Astrocyte (in vitro differentiated cells and primary cell): ENCODE measurements around the gene GRIN2D. TPM values are rescaled to one million over a fixed set of nuclear protein-coding genes. Genes with fewer than 3 reads are reported as not detected.

Source experiments
- DNase-seq: peaks from one replicate; pipeline ENCODE4 v3.0.0-alpha.2; 2010; ENCODE audit warnings: low read depth
- FAIRE-seq: peaks from 2 replicates; lab custom pipeline; 2011; peaks lifted over from hg19 to GRCh38; lab: Jason Lieb, UNC
- H2AFZ ChIP-seq: 2 replicates; pipeline ENCODE4 v1.6.0; 2012; ENCODE audit warnings: low read depth, low read length, inconsistent platforms
- H3K27ac ChIP-seq: 2 replicates; pipeline ENCODE4 v1.5.1; 2011; ENCODE audit warnings: low read depth, low read length, inconsistent platforms
- H3K27me3 ChIP-seq: 2 replicates; pipeline ENCODE4 v1.6.0; 2011; ENCODE audit warnings: low read length, inconsistent platforms; ENCODE audit not compliant: insufficient read depth
- H3K36me3 ChIP-seq: 2 replicates; pipeline ENCODE4 v1.5.1; 2011; ENCODE audit warnings: low read length, inconsistent platforms; ENCODE audit not compliant: insufficient read depth
- H3K4me1 ChIP-seq: 2 replicates; pipeline ENCODE4 v1.5.1; 2011; ENCODE audit warnings: low read length, inconsistent platforms; ENCODE audit not compliant: insufficient read depth
- H3K4me2 ChIP-seq: 2 replicates; pipeline ENCODE4 v1.6.0; 2012; ENCODE audit warnings: low read length, inconsistent platforms
- H3K4me3 ChIP-seq: 2 replicates; pipeline ENCODE4 v1.5.1; 2011; ENCODE audit warnings: low read depth, mild to moderate bottlenecking, low read length, inconsistent platforms; ENCODE audit not compliant: insufficient read depth
- H3K79me2 ChIP-seq: 2 replicates; pipeline ENCODE4 v1.6.0; 2012; ENCODE audit warnings: mild to moderate bottlenecking, low read length, inconsistent platforms; ENCODE audit not compliant: insufficient read depth
- H3K9ac ChIP-seq: 2 replicates; pipeline ENCODE4 v1.6.0; 2012; ENCODE audit warnings: mild to moderate bottlenecking, low read length, inconsistent platforms
- H3K9me3 ChIP-seq: 2 replicates; pipeline ENCODE4 v1.5.1; 2012; ENCODE audit warnings: low read depth, mild to moderate bottlenecking, low read length, inconsistent platforms; ENCODE audit not compliant: insufficient read depth
- H4K20me1 ChIP-seq: 2 replicates; pipeline ENCODE4 v1.6.0; 2012; ENCODE audit warnings: low read length, inconsistent platforms; ENCODE audit not compliant: insufficient read depth
- H3K27ac Mint-ChIP-seq: one replicate; pipeline ENCODE4 v1.8.0; 2021; ENCODE audit warnings: mild to moderate bottlenecking, mixed read lengths; ENCODE audit not compliant: unreplicated experiment
- H3K27me3 Mint-ChIP-seq: one replicate; pipeline ENCODE4 v1.8.0; 2021; ENCODE audit warnings: low read depth, mixed read lengths; ENCODE audit not compliant: unreplicated experiment
- H3K36me3 Mint-ChIP-seq: one replicate; pipeline ENCODE4 v1.8.0; 2021; ENCODE audit warnings: low read depth, mixed read lengths; ENCODE audit not compliant: unreplicated experiment
- H3K4me1 Mint-ChIP-seq: one replicate; pipeline ENCODE4 v1.8.0; 2021; ENCODE audit warnings: low read depth, mixed read lengths; ENCODE audit not compliant: unreplicated experiment
- H3K4me3 Mint-ChIP-seq: one replicate; pipeline ENCODE4 v1.8.0; 2021; ENCODE audit warnings: mild to moderate bottlenecking, moderate library complexity, mixed read lengths; ENCODE audit not compliant: unreplicated experiment
- H3K9me3 Mint-ChIP-seq: one replicate; pipeline ENCODE4 v1.8.0; 2021; ENCODE audit warnings: mild to moderate bottlenecking, mixed read lengths; ENCODE audit not compliant: unreplicated experiment
- EZH2 ChIP-seq: IDR thresholded peaks from 2 replicates; pipeline ENCODE4 v1.6.1; 2012; ENCODE audit warnings: mild to moderate bottlenecking, low read length, inconsistent platforms; ENCODE audit not compliant: insufficient read depth
- total RNA-seq: library from RNA; stranded (reverse); gene quantifications from 2 replicates; pipeline ENCODE4 v1.2.1, GENCODE V29; 2021
- TF ChIP-seq, protein P1 (sequence below): IDR thresholded peaks from 2 replicates; pipeline ENCODE4 v1.5.1; 2011; ENCODE audit warnings: low read depth, mild to moderate bottlenecking, inconsistent platforms, low read length, moderate library complexity; ENCODE audit not compliant: insufficient read depth

The GRIN2D gene
- total RNA-seq, 1 donor from 2014 or later: 6.2 TPM

DNA sequence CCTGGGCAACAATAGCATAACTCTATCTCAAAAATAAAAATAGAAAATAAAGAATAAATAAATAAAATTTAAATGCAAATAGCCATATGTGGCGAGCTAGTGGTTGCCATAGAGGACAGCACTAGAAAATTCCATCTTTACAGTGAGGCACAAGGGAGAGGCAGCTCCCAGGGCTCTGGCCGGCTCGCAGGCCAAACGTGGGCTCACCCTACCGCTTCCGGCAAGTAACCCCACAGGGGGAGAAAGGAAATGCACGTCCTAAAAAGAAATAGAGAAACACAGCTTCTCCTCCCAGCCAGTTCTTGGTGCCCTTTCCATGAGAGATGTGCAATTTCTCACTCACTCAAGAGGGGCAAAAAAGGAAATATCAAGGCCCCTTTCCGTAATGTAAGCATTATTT lies 39.9 kb downstream of the GRIN2D start:
- FAIRE-seq: no peak
- Histone ChIP-seq H4K20me1 (no peaks in the 10 kb centered on the region), H3K9ac (no peak overlapping the region), H3K4me1 (no peaks in the 10 kb centered on the region), H3K4me2 (no peak overlapping the region), H3K4me3 (no peak overlapping the region), H3K36me3 (no peaks in the 10 kb centered on the region), H3K79me2 (no peaks in the 10 kb centered on the region), H3K27me3 (no peaks in the 10 kb centered on the region), H3K9me3 (no peaks in the 10 kb centered on the region), H3K27ac (no peak overlapping the region), H2AFZ (no peak overlapping the region)
- no peak overlapping the region for H3K4me3 Mint-ChIP-seq
- peaks cover 7% of the 10 kb centered on the region for H3K27me3 Mint-ChIP-seq
- H3K27ac Mint-ChIP-seq: no peak overlapping the region
- no peak for DNase-seq
- H3K4me1 Mint-ChIP-seq: no peaks in the 10 kb centered on the region
- peaks cover 8% of the 10 kb centered on the region for H3K36me3 Mint-ChIP-seq
- H3K9me3 Mint-ChIP-seq: no peaks in the 10 kb centered on the region
- no peak for TF ChIP-seq EZH2

DNA sequence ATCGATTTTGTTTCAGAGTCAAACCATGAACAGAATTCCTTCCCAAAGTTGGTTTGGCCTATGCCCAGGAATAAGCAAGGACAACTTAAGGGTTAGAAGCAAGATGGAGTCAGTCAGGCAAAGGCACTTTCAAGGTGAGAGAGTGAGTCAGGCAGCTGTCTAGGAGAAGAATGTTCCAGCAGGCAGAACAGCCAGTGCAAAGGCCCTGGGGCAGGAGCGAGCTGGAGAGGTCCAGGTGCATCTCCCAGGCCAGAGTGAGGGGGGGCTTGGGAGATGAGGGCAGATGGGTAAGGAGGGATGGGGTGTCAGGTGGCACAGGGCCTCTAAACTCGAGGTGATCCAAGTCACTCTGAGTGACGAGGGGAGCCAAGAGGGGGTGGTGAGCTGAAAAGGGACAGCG lies 43.1 kb downstream of the GRIN2D start:
- H3K4me2 ChIP-seq: no peak overlapping the region
- no peaks in the 10 kb centered on the region for H3K9me3 ChIP-seq
- H3K4me3 ChIP-seq: no peak overlapping the region
- H3K27me3 ChIP-seq: peaks cover 3% of the 10 kb centered on the region
- TF ChIP-seq, protein P1, sequence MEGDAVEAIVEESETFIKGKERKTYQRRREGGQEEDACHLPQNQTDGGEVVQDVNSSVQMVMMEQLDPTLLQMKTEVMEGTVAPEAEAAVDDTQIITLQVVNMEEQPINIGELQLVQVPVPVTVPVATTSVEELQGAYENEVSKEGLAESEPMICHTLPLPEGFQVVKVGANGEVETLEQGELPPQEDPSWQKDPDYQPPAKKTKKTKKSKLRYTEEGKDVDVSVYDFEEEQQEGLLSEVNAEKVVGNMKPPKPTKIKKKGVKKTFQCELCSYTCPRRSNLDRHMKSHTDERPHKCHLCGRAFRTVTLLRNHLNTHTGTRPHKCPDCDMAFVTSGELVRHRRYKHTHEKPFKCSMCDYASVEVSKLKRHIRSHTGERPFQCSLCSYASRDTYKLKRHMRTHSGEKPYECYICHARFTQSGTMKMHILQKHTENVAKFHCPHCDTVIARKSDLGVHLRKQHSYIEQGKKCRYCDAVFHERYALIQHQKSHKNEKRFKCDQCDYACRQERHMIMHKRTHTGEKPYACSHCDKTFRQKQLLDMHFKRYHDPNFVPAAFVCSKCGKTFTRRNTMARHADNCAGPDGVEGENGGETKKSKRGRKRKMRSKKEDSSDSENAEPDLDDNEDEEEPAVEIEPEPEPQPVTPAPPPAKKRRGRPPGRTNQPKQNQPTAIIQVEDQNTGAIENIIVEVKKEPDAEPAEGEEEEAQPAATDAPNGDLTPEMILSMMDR: no peak
- no peak for TF ChIP-seq EZH2
- no peaks in the 10 kb centered on the region for H3K4me1 Mint-ChIP-seq
- no peaks in the 10 kb centered on the region for H3K79me2 ChIP-seq
- H3K36me3 Mint-ChIP-seq: peaks cover 9% of the 10 kb centered on the region
- no peak overlapping the region for H3K9ac ChIP-seq
- FAIRE-seq (no peak), DNase-seq (no peak)
- no peak overlapping the region for H3K27ac Mint-ChIP-seq
- no peaks in the 10 kb centered on the region for H3K4me1 ChIP-seq
- H3K36me3 ChIP-seq: no peaks in the 10 kb centered on the region
- H3K4me3 Mint-ChIP-seq: no peak overlapping the region
- no peaks in the 10 kb centered on the region for H3K9me3 Mint-ChIP-seq
- H3K27me3 Mint-ChIP-seq: peaks cover 7% of the 10 kb centered on the region
- no peak overlapping the region for H3K27ac ChIP-seq
- H2AFZ ChIP-seq: no peak overlapping the region
- H4K20me1 ChIP-seq: no peaks in the 10 kb centered on the region

DNA sequence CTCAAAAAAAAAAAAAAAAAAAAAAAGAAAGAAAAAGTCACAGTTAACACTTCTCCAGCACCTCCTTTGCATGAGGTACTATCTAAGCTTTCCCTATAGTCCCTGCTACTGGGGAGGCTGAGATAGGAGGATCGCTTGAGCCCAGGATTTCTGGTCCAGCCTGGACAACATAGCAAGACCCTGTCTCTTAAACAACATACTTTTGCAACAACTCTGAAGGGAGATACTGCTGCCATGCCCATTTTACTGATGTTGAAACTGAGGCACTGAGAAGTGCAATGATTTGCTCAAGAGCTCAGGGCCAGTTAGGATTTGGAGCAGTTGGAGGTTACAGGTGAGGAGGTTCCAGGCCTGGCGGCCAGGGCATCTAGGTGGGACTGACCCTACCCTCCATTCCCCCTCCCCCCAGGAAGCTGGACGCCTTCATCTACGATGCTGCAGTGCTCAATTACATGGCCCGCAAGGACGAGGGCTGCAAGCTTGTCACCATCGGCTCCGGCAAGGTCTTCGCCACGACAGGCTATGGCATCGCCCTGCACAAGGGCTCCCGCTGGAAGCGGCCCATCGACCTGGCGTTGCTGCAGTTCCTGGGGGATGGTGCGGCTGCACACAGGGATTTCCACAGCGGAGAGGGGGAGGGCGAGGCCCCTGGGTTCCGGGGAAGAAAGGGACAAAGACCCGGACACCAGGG lies 48.0 kb downstream of the GRIN2D start:
- DNase-seq (no peak), FAIRE-seq (no peak)
- Histone ChIP-seq H3K36me3 (no peaks in the 10 kb centered on the region), H3K4me3 (no peak overlapping the region), H3K4me2 (no peak overlapping the region), H3K79me2 (peaks cover 7% of the 10 kb centered on the region), H3K27me3 (peaks cover 18% of the 10 kb centered on the region), H3K27ac (no peak overlapping the region), H3K9me3 (no peaks in the 10 kb centered on the region), H2AFZ (no peak overlapping the region), H3K4me1 (peaks cover 17% of the 10 kb centered on the region), H3K9ac (no peak overlapping the region), H4K20me1 (no peaks in the 10 kb centered on the region)
- no peak overlapping the region for H3K4me3 Mint-ChIP-seq
- peaks cover 15% of the 10 kb centered on the region for H3K27me3 Mint-ChIP-seq
- no peaks in the 10 kb centered on the region for H3K9me3 Mint-ChIP-seq
- H3K4me1 Mint-ChIP-seq: peaks cover 11% of the 10 kb centered on the region
- peaks cover 18% of the 10 kb centered on the region for H3K36me3 Mint-ChIP-seq
- peak overlapping the region; percentile 34 for H3K27ac Mint-ChIP-seq
- TF ChIP-seq, protein P1: no peak
- no peak for TF ChIP-seq EZH2
